GM21717 (cell line): Measurements from ENCODE around the gene ZBTB2.
"Not testable (repeated sequence)": the region's sequence is repeated elsewhere in the genome, so short reads cannot be mapped to it uniquely, and the experiment has no call there.

Experiments
- ATAC-seq: cut with Tn5 transposase; IDR thresholded peaks from one replicate; pipeline ENCODE4 v1.9.1; 2021; ENCODE audit warnings: mild to moderate bottlenecking, moderate library complexity; ENCODE audit not compliant: unreplicated experiment

ZBTB2 gene

DNA sequence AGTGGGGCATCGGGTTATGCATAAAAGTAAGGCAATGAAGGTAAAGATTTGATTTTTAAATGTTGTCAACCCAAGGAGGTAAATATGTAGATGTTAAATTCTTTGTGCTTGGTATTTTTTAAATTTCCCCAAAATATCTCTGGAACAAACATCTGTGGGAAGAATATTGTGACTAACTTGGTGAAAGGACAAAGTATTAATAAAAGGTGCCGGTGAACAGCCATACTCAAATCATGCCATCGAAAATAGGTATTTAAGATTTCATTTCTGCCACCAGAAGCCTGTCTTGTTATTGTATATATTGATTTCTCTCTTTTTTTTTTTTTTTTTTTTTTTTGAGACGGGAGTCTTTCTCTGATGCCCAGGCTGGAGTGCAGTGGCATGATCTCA, 12.6 kb upstream of the ZBTB2 start:
- ATAC-seq = no peak

DNA sequence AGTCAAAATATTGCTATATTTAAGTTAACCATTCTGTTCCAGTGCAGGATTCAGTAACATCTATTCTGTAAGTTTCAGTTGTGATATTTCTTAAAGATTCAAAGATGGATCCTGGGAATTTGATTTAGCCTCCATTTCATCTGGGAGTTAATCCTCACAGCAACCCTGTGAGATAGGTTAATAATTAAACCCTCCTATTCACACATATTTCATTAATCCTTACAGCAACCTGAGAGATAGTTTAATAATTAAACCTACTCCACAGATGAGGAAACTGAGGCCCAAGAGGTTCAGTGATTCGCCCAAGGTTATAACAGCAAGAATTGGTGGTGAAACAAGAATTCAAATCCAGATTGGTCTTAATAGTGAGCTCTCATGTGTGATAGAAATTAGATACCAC, 10.9 kb upstream of the ZBTB2 start:
- ATAC-seq = no peak

DNA sequence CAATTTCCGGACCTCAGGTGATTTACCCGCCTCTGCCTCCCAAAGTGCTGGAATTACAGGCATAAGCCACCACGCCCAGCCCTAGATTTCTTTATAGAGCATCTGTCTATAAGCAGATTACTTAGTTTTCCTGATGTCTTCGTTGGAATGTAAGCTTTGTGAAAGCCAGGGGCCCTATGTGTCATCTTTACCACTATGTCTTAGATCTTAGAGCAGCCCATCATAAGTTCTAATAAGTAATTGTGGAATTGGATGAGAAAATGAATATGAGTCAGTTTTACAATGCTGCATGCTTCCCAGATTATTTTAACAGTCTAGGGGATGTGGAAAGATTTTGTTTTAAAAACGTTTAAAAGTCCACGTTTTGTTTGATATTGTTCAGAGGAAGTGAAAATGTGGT, 9.1 kb upstream of the ZBTB2 start:
- ATAC-seq = no peak

DNA sequence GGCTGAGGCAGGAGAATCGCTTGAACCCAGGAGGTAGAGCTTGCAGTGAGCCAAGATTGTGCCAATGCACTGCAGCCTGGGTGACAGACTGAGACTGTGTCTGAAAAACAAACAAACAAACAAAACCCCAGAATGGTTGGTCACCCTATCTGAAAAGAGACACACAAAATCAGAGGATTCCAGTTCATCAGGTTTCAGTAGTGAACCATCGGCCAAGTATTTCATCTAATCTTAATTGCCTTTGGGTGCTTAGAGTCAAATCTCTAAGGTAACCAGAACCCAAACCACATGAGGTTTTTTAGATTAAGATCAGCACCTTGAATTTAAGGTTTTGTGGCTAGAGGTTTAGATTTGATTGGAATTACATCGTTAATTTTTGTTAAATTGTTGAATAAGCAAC, 8.3 kb upstream of the ZBTB2 start:
- no peak for ATAC-seq

DNA sequence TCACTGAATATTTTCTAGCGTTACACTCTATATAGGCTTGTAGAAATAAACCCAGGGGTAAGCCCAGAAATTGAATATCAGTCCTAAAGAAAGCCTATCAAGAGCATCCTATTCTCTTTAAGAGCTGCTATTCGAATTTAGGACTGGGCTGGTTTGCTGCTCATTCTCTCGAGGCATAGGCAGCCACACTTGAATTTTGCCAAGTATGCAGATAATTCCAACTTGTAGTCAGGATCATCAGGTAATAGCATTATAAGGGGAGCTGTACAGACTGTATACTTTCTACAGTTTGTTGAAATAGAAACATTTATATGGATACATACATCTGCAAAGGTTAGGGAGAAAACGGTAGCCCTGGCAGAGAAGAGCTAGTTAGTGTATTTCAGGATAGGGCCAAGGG, 2.1 kb upstream of the ZBTB2 start:
- ATAC-seq = no peak

DNA sequence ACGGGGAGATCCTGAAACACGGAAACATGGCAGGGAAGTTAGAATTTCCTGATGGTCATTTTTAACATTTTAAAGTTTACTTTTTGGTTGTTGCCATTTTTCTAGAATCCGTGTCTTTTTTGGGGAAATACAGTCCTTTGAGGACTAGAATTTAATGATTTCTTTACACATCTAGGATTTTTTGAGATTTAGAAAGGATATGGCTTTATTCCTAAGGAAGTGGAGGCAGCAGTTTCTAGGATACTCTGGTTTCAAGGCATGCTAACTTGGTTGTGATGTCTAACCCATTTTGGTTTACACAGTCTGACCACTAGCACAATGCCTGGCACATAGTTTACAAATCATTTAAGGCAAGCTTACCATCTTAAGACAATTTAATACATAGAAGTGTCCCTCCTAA, 1.1 kb upstream of the ZBTB2 start:
- no peak for ATAC-seq

DNA sequence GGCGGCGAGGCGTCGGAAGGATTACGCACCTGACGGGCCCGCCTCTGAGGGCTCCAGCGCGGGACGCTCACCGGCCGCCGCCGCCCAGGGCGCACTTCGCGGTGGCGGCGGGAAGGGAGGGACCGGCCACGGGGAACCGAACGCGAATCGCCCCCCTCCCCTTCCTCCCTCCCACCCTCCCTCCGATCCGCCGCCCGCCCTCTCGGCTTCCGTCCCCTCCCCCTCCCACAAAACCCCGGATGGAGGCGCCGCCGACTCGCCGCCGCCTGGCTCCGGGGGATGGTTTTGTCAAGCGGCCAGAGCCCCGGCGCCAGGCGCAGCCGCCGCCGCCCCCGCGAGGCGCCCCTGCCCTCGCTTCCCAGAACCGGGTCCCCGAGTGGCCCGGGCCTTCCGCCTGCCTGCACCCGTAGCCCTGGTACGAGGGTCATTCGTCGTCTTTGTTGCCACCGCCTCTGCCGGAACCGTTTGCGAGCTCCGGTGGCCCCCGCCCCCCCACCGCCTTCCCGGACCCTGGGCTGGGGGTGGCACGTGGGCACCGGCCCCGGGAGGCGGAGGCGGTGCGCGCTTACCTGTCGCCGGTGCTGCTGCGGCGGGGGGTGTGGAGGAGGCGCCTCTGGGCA, 398 bp downstream of the ZBTB2 start:
- peak; percentile 14 for ATAC-seq

DNA sequence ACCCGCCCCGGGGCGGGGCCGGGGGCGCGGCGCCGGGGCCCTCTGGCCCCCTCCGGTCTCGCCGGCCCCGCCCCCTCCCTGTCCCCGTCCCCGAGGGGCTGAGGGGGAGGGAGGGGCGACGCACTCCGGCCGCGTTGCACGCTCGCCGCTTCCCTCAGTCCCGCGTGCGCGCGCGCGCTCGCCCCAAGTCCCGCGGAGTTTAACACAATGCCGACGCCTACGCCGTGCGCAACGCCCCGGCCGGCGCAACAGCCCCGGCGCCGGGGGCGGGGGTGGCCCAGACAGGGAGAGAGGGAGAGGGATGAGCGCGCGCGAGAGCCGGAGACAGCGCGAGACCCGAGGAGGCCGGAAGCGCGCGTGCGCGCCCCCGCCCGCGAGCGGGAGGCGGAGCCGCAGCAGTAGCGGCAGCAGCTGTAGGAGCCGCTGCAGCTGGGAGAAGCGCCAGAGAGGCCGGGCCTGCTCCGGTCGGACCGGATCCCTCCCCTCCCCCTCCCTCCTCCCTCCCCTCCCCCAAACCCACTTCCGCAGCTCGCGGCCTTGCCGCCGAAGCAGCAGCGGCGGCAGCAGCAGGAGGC, 996 bp downstream of the ZBTB2 start:
- peak; percentile 83 for ATAC-seq

DNA sequence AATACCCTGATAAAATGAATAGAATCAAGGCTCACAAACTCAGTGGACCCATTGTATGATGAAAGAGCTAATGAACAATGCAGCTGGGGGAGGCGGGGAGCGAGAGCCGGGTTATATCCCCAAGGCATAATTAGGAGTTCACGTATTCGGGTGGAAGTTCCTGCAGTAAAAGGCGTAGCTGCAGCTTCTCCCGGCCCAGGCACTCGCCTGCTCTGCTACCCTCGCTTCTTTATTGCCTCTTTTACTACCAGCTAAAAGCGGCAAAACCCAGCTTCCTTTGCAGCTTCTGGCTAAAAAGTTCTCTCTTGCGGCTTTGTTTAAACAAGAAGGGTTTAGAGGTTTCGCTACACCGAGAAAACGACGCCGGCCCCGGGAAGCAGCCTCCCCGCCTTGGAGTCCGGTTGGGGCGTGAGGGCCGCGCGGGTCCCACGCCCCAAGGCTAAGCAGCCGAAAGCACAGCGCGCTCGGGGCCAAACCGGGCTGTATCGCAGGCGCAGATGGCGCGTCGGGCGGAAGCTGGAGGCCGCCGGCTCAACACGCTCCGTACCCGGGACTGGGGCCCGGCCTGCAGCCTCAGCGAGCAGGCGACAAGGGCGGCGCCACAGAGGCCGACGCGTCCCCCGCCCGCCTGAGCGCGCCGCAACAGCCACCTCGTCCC, 1.6 kb downstream of the ZBTB2 start:
- ATAC-seq = peak; percentile 64

DNA sequence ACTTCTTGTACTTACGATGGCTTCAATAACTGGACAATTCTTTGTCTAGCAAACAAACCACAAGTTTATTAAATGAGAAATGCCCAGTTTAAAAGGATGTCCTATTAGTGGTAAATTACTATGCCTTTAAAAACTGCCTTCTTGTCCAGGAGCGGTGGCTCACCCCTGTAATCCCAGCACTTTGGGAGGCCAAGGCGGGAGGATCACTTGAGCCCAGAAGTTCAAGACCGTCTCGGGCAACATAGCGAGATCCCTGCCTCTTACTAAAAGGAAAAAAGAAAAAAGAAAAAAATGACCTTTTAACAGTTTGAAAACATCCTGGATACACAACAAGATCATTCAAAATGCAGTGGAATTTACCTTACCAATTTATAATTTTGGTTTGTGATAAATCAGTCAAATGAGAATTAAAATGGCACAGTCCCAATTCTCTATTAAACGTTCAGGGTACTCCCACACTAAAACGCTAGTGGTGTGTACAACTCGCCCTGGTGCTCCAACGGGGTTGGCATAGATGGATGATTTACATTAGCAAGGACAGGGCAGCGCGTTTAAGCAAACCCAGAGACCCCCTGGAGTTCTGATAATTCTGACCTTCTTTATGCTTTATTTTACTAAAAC, 2.3 kb downstream of the ZBTB2 start:
- no peak for ATAC-seq

DNA sequence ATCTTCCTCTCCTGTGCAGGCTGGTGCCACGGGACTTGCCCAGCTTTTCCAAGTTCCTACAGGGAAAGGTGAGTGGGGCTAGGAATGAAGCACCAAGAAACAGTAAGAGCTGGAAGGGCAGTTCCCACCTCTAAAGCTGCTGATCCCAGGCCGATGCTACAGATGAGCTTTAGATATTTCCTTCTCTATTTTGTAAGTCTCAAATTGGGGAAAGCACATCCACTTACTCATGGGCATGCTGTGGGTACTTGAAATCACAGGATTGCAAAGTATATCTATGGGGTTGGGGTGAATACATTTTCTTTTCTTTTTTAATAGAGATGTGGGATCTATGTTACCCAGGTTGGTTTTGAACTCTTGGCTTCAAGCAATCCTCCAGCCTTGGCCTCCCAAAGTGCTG, 3.1 kb downstream of the ZBTB2 start:
- no peak for ATAC-seq

DNA sequence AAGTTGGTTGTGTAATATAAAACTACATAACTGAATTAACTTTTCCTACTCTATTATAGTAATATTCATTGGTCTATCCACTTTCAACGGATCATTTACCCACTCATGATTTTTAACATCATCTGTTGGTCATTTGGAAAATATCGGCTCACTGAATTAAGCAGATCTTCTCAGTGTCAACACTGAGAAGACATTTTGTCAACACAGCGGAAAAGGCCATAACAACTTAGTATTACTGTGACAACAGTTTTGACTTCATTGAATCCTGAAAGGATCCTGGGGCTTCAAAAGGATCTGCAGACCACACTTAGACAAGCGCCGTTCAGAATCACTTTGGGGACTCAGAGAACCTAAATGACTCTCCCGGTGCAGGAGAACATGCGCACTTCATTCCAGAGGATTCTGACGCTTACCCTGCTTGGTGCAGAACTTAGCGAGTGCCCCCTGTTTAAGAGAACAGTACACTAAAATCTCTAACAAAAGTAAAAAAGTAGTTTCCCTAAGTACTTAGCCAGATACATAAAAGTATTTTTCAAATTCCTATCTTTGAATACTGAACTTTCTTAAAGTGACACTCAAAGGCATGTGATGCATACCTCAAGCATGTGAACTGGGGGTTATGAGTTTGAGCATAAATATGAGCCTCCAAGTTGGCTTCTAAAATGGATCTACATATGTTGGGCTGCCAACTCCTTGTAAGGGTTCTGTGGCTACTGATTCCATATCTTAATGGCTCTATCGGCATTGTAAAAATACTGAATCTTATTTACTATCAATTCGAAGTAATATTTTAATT, 4.0 kb downstream of the ZBTB2 start:
- ATAC-seq = no peak

DNA sequence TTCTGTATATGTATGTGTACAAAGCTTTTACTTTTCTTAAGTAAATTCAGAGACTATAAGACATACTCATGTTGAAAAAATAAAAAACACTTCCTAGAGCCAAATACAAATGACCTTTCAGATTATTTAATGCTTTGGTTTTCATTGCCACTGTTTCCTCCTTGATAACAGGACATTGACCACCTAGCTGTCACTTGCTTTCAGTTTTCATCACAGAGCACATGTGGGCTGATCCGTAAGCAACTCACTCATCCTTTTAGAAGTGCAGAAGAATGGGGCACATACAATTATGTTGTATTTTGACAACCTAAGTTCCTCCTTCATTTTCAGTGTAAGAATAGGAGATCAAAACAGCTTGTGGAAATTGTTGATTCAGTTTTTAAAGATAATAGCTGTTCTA, 6.2 kb downstream of the ZBTB2 start:
- no peak for ATAC-seq

DNA sequence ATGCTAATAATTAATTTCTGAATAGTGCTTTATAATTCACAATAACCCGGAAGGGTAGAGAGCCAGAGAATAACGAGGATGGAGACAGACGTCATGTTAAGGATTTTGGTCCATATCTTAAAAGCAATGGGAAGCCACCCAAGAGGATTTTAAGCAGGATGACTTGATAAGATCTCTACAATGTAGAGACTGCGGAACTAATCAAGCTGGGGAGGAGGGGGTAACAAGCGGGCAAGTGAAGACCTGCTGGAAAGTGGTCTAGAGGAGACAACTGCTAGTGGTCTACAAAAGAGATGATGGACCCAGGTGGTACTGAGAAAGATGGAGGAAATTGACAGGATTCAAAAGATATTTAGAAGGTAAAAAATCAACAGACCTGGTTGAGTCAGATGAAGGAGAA, 7.2 kb downstream of the ZBTB2 start:
- no peak for ATAC-seq

DNA sequence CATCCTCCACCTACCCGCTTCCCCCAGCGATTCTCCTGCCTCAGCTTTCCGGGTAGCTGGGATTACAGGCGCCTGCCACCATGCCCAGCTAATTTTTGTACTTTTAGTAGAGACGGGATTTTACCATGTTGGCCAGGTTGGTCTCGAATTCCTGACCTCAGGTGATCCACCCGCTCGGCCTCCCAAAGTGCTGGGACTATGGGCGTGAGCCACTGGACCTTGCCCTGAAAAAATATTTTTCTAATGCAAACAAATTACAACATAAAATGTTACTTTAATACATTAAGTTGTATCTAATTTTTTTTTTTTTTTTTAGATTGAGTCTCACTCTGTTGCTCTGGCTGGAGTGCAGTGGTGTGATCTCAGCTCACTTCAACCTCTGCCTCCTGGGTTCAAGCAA, 8.7 kb downstream of the ZBTB2 start:
- ATAC-seq = not testable (repeated sequence)

DNA sequence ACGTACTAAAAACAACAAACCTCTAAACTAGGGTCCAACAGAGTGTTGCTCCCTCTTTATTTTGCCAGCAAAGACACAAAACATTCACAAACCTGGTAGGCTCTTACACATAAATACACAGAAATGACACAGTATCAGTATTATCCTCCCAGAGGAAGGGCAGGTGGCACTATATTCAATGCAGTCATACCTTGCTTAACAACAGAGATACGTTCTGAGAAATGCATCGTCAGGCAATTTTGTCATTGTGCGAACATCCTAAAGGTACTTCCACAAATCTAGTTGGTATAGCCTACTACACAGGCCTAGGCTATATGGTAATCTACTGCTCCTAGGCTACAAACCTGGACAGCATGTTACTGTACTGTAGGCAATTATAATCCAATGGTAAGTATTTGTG, 9.6 kb downstream of the ZBTB2 start:
- ATAC-seq = no peak

DNA sequence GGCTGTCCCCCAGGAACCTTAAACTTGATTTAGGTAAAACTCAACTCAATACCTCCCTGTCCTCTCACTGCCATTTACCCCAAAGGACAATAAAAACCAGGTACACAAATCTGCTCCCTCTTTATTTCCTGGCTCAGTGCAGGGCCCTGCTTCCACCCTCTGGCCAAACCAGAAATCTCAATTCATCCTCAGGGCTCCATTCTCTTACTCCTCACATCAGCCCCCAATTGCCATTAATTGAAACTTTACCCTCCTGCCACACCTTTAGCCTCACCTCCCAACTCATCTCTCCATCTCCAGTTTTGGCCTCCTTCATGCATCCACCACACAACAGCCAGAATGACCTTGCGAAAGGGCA, 10.5 kb downstream of the ZBTB2 start:
- peak; percentile 8 for ATAC-seq

DNA sequence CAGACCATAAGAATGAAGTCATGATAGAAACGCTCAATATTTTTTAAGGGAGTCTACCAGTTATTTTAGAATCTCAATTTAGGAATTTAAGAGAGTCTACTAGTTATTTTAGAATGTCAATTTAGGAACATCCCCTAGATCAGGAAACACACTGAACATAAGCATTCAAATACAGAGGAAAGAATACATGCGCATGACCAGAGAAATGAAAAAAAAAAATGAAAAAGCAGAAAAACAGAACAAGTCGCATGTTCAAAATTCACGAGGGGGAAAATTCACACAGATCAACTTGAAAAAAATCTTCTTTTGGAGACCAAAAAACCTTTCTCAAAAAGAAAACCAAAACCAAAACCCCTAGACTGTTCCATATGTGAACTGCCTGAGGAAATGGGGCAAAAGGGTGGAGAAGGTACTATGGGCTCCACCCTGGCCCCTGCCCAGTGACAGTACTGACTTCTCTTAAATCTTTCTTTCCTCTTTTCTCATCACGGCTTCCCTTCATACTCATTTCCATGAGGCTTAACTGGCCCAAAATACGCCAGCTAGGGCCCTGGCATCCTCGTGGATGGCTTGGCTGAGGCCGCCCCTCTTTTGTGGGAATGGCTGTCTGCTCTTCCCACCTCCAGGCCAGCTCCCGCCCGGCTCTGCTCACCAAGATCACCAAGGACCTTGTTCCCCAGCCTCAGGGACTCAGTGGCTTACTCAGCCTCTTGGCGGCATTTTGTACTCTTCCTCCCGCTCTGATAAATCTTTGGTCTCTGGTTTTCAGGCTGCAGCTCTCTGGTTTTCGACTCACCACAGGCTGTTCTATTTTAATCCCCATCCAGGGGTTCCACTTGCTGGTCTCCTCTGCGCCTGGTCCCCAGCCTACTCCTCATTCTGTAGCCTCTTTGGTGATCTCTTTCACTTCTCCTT, 11.2 kb downstream of the ZBTB2 start:
- peak; percentile 74 for ATAC-seq

DNA sequence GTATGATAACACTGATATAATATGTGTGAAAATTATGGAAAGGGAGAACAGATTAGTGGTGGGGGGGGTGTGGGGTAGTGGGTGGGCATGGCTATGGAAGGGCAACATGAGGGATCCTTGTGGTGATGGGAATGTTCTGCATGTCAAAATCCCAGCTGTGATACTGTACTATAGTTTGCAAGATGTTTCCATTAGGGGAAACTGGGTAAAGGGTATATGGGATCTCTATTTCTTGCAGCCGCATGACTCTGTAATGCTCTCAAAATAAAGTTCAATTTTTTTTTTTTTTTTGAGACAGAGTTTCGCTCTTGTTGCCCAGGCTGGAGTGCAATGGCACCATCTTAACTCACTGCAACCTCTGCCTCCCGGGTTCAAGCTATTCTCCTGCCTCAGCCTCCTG, 14.3 kb downstream of the ZBTB2 start:
- ATAC-seq = no peak

DNA sequence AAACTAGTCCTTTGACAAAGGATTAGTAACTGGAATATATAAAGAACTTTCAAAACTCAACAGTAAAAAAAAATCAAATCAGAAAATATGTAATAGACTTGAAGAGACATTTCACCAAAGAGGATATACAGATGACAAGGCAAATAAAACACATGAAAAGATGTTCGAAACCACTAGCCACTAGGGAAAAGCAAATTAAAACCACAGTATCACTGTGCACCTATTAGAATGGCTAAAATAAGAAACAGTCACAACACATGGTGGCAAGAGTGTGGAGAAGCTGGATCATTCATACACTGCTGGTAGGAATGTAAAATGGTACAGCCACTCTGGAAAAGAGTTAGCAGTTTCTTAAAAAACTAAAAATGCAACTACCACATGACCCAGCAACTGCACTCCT, 14.9 kb downstream of the ZBTB2 start:
- ATAC-seq = no peak

DNA sequence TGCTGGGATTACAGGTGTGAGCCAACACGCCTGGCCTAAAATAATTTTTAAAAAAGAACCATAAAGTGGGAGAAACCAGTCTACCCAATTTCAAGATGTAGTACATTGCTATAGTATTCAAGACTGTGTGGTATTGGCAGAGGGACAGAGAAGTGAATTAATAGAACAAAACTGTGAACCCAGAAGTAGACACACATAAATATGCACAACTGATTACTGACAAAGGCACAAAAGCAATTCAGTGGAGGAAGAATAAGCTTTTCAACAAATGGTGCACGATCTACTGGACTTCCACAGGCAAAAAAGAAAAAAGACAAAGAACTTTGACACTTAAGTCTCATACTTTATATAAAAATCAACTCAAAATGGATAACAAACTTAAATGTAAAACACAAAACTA, 15.5 kb downstream of the ZBTB2 start:
- no peak for ATAC-seq
